HG02678 (cell line): Measurements from ENCODE around the gene KCNJ16.

Experiments used
- ATAC-seq: cut with Tn5 transposase; IDR thresholded peaks from one replicate; pipeline ENCODE4 v1.9.1; 2021; ENCODE audit warnings: mild to moderate bottlenecking, moderate library complexity; ENCODE audit not compliant: unreplicated experiment

Gene KCNJ16

GRCh38 chr17:70067134-70067533 lies 7.9 kb upstream of the KCNJ16 start:
- ATAC-seq, result no peak

- no peak for ATAC-seq
These were observed 4.6 kb upstream of the KCNJ16 start for GRCh38 chr17:70070305-70071027.

GRCh38 chr17:70071127-70071526 lies 3.9 kb upstream of the KCNJ16 start:
- no peak for ATAC-seq

GRCh38 chr17:70071620-70072019 lies 3.4 kb upstream of the KCNJ16 start:
- no peak for ATAC-seq

GRCh38 chr17:70072546-70073309 lies 2.3 kb upstream of the KCNJ16 start:
- no peak for ATAC-seq

GRCh38 chr17:70073310-70073709 lies 1.7 kb upstream of the KCNJ16 start:
- no peak for ATAC-seq

GRCh38 chr17:70073799-70074198 lies 1.2 kb upstream of the KCNJ16 start:
- ATAC-seq, result no peak

- ATAC-seq, result no peak
These were observed 692 bp upstream of the KCNJ16 start for GRCh38 chr17:70074236-70074830.

- no peak for ATAC-seq
These were observed 1.2 kb downstream of the KCNJ16 start for GRCh38 chr17:70076189-70076588.

- ATAC-seq, result no peak
These were observed 1.8 kb downstream of the KCNJ16 start for GRCh38 chr17:70076831-70077230.

GRCh38 chr17:70078549-70078948 lies 3.5 kb downstream of the KCNJ16 start:
- no peak for ATAC-seq

- no peak for ATAC-seq
These were observed 4.0 kb downstream of the KCNJ16 start for GRCh38 chr17:70078994-70079531.

GRCh38 chr17:70080541-70081347 lies 5.7 kb downstream of the KCNJ16 start:
- ATAC-seq, result no peak

- no peak for ATAC-seq
These were observed 6.9 kb downstream of the KCNJ16 start for GRCh38 chr17:70081885-70082284.

- ATAC-seq, result no peak
These were observed 9.5 kb downstream of the KCNJ16 start for GRCh38 chr17:70084476-70084875.

- ATAC-seq, result no peak
These were observed 11.5 kb downstream of the KCNJ16 start for GRCh38 chr17:70086516-70086915.

- ATAC-seq, result no peak
These were observed 14.6 kb downstream of the KCNJ16 start for GRCh38 chr17:70089513-70090148.

GRCh38 chr17:70091005-70091568 lies 16.1 kb downstream of the KCNJ16 start:
- ATAC-seq, result no peak

- no peak for ATAC-seq
These were observed 16.7 kb downstream of the KCNJ16 start for GRCh38 chr17:70091696-70092095.

GRCh38 chr17:70093163-70093562 lies 18.1 kb downstream of the KCNJ16 start:
- ATAC-seq, result no peak
